ENCODE measurements around the gene STX16. TPM values are rescaled to one million over a fixed set of nuclear protein-coding genes. Genes with fewer than 3 reads are reported as not detected.

The STX16 gene
- total and polyA plus RNA-seq, 2 donors (not counting 1 experiment from before 2014, with no cell fraction given), result 39.3 to 64.9 TPM

DNA sequence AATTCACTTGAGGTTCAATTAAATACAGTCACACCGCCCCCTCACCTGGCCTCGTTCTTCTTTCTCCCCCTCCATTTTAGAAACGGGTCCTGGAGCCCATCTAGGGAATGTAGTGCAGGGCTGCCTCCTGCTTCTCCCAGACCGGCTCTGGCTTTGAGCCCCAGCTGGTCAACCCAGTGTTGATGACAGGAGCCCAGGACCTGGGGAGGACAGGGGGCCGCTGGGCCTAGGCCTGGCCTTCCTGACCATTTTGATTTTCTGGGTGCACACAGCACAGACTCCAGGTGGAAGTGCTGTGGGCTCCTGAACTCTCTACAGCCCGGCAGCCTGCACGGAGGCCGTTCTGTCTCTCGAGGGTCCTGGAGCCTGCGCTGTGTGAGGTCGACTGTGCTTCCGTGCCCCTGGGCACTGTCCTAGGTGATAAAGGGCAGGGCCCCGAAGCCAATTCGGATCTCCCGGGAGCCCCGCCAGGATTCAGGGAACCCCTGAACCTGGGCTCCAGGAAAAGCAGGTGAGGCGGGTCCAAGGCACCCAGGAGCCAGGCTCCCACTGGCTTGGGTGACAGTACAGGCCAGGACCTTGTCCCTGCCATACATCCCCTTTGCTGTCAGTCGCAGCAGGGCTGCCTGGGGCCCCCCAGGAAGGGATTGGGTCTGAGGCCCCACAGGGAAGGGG is 64.9 kb downstream of the STX16 start:
- Histone ChIP-seq H3K36me3 (ENCODE audit: control insufficient read depth, insufficient read depth, low read length) (no peaks in the 10 kb centered on the region), H3K27me3 (ENCODE audit: control insufficient read depth, insufficient read depth, low read length) (no peaks in the 10 kb centered on the region), H3K4me1 (ENCODE audit: control insufficient read depth, extremely low read depth, insufficient read depth, low read length) (no peaks in the 10 kb centered on the region), H3K79me2 (ENCODE audit: control insufficient read depth, insufficient read depth, low read length) (no peaks in the 10 kb centered on the region), H3K4me3 (replicated peaks in 1 of 4; ENCODE audit: control extremely low read depth in 1 of 4, insufficient read depth in 1 of 4, low read depth in 3 of 4, low read length in 4 of 4) (no peak overlapping the region), H2AFZ (ENCODE audit: low read length) (no peak overlapping the region), H3K27ac (ENCODE audit: insufficient read depth, low read length) (no peak overlapping the region), H4K20me1 (ENCODE audit: control insufficient read depth, extremely low read depth, insufficient read depth, low read length) (no peaks in the 10 kb centered on the region), H3K4me2 (ENCODE audit: extremely low read depth, insufficient read depth, low read length) (no peak overlapping the region), H3K9ac (ENCODE audit: insufficient read depth, low read length) (no peak overlapping the region), H3K9me3 (ENCODE audit: control insufficient read depth, insufficient read depth, low read depth, low read length) (no peaks in the 10 kb centered on the region)
- TF ChIP-seq EZH2 (IDR thresholded peaks at IDR 0.05; ENCODE audit: low read length, missing control alignments), result no peak
- TF ChIP-seq, protein P1, sequence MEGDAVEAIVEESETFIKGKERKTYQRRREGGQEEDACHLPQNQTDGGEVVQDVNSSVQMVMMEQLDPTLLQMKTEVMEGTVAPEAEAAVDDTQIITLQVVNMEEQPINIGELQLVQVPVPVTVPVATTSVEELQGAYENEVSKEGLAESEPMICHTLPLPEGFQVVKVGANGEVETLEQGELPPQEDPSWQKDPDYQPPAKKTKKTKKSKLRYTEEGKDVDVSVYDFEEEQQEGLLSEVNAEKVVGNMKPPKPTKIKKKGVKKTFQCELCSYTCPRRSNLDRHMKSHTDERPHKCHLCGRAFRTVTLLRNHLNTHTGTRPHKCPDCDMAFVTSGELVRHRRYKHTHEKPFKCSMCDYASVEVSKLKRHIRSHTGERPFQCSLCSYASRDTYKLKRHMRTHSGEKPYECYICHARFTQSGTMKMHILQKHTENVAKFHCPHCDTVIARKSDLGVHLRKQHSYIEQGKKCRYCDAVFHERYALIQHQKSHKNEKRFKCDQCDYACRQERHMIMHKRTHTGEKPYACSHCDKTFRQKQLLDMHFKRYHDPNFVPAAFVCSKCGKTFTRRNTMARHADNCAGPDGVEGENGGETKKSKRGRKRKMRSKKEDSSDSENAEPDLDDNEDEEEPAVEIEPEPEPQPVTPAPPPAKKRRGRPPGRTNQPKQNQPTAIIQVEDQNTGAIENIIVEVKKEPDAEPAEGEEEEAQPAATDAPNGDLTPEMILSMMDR (conservative IDR thresholded peaks at IDR 0.05 in 1 of 2, IDR thresholded peaks at IDR 0.05 in 1 of 2; ENCODE audit: low read depth in 1 of 2, low read length in 2 of 2), result no peak
- DNase-seq (ENCODE audit: low read depth in 2 of 2), result no peak

DNA sequence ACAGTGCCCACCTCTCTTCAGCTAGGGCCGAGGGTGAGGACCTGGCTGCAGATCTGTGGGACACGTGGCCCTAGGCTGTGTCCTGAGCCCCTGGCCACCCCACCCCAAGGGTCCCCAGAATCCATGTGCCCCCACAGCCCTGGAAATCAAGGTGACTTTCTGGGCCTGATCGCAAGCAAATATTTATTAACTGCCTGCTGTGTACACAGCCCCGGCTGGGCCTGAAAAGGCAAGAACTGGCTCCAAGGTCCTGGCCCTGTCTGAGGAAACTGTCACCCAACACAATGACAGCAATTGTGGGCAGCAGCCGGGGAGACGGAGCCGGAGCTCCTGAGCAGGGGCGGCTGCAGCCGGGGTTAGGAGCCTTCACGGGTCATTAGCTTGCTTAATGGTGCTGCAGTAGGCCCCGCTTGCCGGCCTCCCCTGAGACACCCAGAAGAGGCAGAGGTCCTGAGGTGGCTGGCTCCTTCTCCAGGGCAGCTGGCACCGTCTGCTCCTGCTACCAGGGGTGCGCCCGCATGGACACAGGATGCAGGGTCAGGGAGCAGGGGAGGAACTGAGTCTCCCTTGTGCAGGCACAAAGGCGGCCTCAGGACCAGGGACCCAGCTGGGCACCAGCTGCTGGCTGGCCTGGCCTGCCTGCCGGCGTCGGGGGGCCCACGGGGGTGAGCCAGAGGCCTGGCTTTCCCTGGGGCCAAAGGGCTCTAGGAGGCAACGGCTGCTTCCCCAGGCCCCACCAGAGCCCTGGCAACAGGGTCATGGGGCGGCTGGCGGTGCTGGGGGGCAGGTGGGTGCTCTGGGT is 65.6 kb downstream of the STX16 start:
- Histone ChIP-seq H3K4me3 (replicated peaks in 1 of 4; ENCODE audit: control extremely low read depth in 1 of 4, insufficient read depth in 1 of 4, low read depth in 3 of 4, low read length in 4 of 4) (no peak overlapping the region), H3K4me2 (ENCODE audit: extremely low read depth, insufficient read depth, low read length) (no peak overlapping the region), H3K27me3 (ENCODE audit: control insufficient read depth, insufficient read depth, low read length) (no peaks in the 10 kb centered on the region), H3K36me3 (ENCODE audit: control insufficient read depth, insufficient read depth, low read length) (no peaks in the 10 kb centered on the region), H2AFZ (ENCODE audit: low read length) (no peak overlapping the region), H3K4me1 (ENCODE audit: control insufficient read depth, extremely low read depth, insufficient read depth, low read length) (no peaks in the 10 kb centered on the region), H3K9me3 (ENCODE audit: control insufficient read depth, insufficient read depth, low read depth, low read length) (no peaks in the 10 kb centered on the region), H3K9ac (ENCODE audit: insufficient read depth, low read length) (no peak overlapping the region), H3K27ac (ENCODE audit: insufficient read depth, low read length) (no peak overlapping the region), H4K20me1 (ENCODE audit: control insufficient read depth, extremely low read depth, insufficient read depth, low read length) (no peaks in the 10 kb centered on the region), H3K79me2 (ENCODE audit: control insufficient read depth, insufficient read depth, low read length) (no peaks in the 10 kb centered on the region)
- DNase-seq (ENCODE audit: low read depth in 2 of 2), result peak in 1 of 2 donors; percentile 21
- TF ChIP-seq EZH2 (IDR thresholded peaks at IDR 0.05; ENCODE audit: low read length, missing control alignments), result no peak
- TF ChIP-seq, protein P1 (conservative IDR thresholded peaks at IDR 0.05 in 1 of 2, IDR thresholded peaks at IDR 0.05 in 1 of 2; ENCODE audit: low read depth in 1 of 2, low read length in 2 of 2), result no peak

DNA sequence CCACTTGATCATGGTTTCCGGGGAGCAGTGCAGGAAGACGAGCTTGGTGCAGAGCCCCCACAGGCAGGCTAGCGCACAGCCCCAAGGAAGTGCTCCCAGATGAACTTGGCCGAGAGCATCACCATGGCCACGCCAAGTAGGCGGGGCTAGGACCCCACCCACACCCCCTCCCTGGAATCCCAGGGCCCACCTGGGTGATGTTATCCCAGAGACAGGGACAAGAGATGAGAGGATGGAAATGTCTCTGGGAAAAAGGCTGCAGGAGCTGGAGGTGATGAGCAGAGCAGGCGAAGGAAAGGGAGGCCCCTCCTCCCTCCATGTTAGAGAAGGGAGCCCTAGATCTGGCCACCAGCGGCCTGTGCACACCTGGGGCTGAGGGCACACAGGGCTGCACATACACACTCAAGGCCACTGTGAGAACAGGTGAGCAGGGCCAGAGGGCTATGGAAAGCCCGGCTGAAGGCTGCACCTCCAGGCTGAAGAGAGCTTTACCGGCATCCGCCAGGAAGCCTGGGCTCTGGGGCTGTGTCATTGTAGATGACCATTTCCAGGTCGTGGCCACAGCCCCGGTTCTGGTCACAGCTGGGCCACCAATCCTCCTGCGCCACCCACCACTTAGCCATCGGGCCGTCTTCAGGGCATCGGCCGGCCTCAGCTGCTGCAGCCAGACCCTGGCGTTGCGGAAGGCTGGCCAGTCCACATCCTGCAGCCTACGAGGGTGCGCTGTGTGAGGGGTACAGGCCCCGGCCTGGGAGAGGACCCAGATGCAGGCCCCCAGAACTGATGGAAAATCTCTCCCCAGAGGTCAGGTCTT is 66.4 kb downstream of the STX16 start:
- H2AFZ ChIP-seq (ENCODE audit: low read length), result no peak overlapping the region
- no peak overlapping the region for H3K27ac ChIP-seq (ENCODE audit: insufficient read depth, low read length)
- H3K27me3 ChIP-seq (ENCODE audit: control insufficient read depth, insufficient read depth, low read length), result no peaks in the 10 kb centered on the region
- no peaks in the 10 kb centered on the region for H3K79me2 ChIP-seq (ENCODE audit: control insufficient read depth, insufficient read depth, low read length)
- H3K4me2 ChIP-seq (ENCODE audit: extremely low read depth, insufficient read depth, low read length), result no peak overlapping the region
- H3K9me3 ChIP-seq (ENCODE audit: control insufficient read depth, insufficient read depth, low read depth, low read length), result no peaks in the 10 kb centered on the region
- no peak for DNase-seq (ENCODE audit: low read depth in 2 of 2)
- no peaks in the 10 kb centered on the region for H3K36me3 ChIP-seq (ENCODE audit: control insufficient read depth, insufficient read depth, low read length)
- H3K4me3 ChIP-seq (replicated peaks in 1 of 4; ENCODE audit: control extremely low read depth in 1 of 4, insufficient read depth in 1 of 4, low read depth in 3 of 4, low read length in 4 of 4), result no peak overlapping the region
- H3K4me1 ChIP-seq (ENCODE audit: control insufficient read depth, extremely low read depth, insufficient read depth, low read length), result no peaks in the 10 kb centered on the region
- no peaks in the 10 kb centered on the region for H4K20me1 ChIP-seq (ENCODE audit: control insufficient read depth, extremely low read depth, insufficient read depth, low read length)
- TF ChIP-seq EZH2 (IDR thresholded peaks at IDR 0.05; ENCODE audit: low read length, missing control alignments), result no peak
- TF ChIP-seq, protein P1 (conservative IDR thresholded peaks at IDR 0.05 in 1 of 2, IDR thresholded peaks at IDR 0.05 in 1 of 2; ENCODE audit: low read depth in 1 of 2, low read length in 2 of 2), result no peak
- H3K9ac ChIP-seq (ENCODE audit: insufficient read depth, low read length), result no peak overlapping the region
